Fibroblast of lung (primary cell): ENCODE data around the gene MFAP2. TPM values are rescaled to one million over a fixed set of nuclear protein-coding genes. Genes with fewer than 3 reads are reported as not detected.

Source experiments
- DNase-seq, 2 donors: peaks; one replicate each; pipeline versions ENCODE4 v3.0.0 to v3.0.0-alpha.2; 2010; ENCODE audit warnings: low read depth in 2 of 2
- H2AFZ ChIP-seq: 2 replicates; pipeline ENCODE4 v1.5.1; 2012; ENCODE audit warnings: low read length, control low read depth, inconsistent platforms
- H3K27ac ChIP-seq: 2 replicates; pipeline ENCODE4 v1.5.1; 2011; ENCODE audit warnings: low read length, control low read depth; ENCODE audit not compliant: insufficient read depth
- H3K27me3 ChIP-seq: 2 replicates; pipeline ENCODE4 v1.5.1; 2011; ENCODE audit warnings: mild to moderate bottlenecking, low read length; ENCODE audit not compliant: control insufficient read depth, insufficient read depth
- H3K36me3 ChIP-seq: 2 replicates; pipeline ENCODE4 v1.5.1; 2011; ENCODE audit warnings: low read length; ENCODE audit not compliant: control insufficient read depth, insufficient read depth
- H3K4me1 ChIP-seq: 2 replicates; pipeline ENCODE4 v1.5.1; 2011; ENCODE audit warnings: low read length; ENCODE audit not compliant: control insufficient read depth, insufficient read depth; ENCODE audit errors: extremely low read depth
- H3K4me2 ChIP-seq: 2 replicates; pipeline ENCODE4 v1.5.1; 2011; ENCODE audit warnings: low read length, control low read depth; ENCODE audit not compliant: insufficient read depth; ENCODE audit errors: extremely low read depth
- H3K4me3 ChIP-seq, 4 experiments: fragments of 200-600 bp in 1 of 4; sonication (generic) in 1 of 4; replicated peaks in 1 of 4; 2 replicates each; pipeline ENCODE4 v1.5.1; 2011 to 2016; ENCODE audit warnings: low read length in 4 of 4, low read depth in 3 of 4, mild to moderate bottlenecking in 3 of 4, control low read depth in 2 of 4, inconsistent platforms in 1 of 4, mixed read lengths in 1 of 4; ENCODE audit not compliant: insufficient read depth in 1 of 4; ENCODE audit errors: control extremely low read depth in 1 of 4
- H3K79me2 ChIP-seq: 2 replicates; pipeline ENCODE4 v1.5.1; 2012; ENCODE audit warnings: mild to moderate bottlenecking, low read length, inconsistent platforms; ENCODE audit not compliant: control insufficient read depth, insufficient read depth
- H3K9ac ChIP-seq: 2 replicates; pipeline ENCODE4 v1.5.1; 2011; ENCODE audit warnings: mild to moderate bottlenecking, low read length, control low read depth; ENCODE audit not compliant: insufficient read depth
- H3K9me3 ChIP-seq: 2 replicates; pipeline ENCODE4 v1.5.1; 2012; ENCODE audit warnings: low read depth, low read length; ENCODE audit not compliant: control insufficient read depth, insufficient read depth
- H4K20me1 ChIP-seq: 2 replicates; pipeline ENCODE4 v1.5.1; 2011; ENCODE audit warnings: low read length; ENCODE audit not compliant: control insufficient read depth, insufficient read depth; ENCODE audit errors: extremely low read depth
- CTCF ChIP-seq, 2 donors: IDR thresholded peaks in 1 of 2; conservative IDR thresholded peaks in 1 of 2; 1 replicate in 1 of 2; 2 replicates in 1 of 2; pipeline ENCODE4 v1.5.1; 2011 to 2012; ENCODE audit warnings: low read length in 2 of 2, control low read depth in 1 of 2, inconsistent platforms in 1 of 2, low read depth in 1 of 2, mild to moderate bottlenecking in 1 of 2
- EZH2 ChIP-seq: IDR thresholded peaks from 2 replicates; pipeline ENCODE4 v1.5.1; 2012; ENCODE audit warnings: low read length, control low read depth, mild to moderate bottlenecking; ENCODE audit errors: missing control alignments
- polyA plus RNA-seq, 2 donors: library from polyadenylated mRNA; depleted of rRNA in 1 of 2; stranded (reverse) in 1 of 2; unstranded in 1 of 2; fragments of >200 nt; gene quantifications; 2 replicates each; pipeline ENCODE4 v1.2.1, GENCODE V29; 2011 to 2012; ENCODE audit warnings: missing spikeins in 1 of 2
- total RNA-seq: library from RNA; depleted of rRNA; stranded (reverse); fragments of >200 nt; gene quantifications from 2 replicates; pipeline ENCODE4 v1.2.1, GENCODE V29; 2014

MFAP2 gene
- total and polyA plus RNA-seq, 2 donors (not counting 1 experiment from before 2014, with no cell fraction given) = 14.1 to 16.2 TPM

GRCh38 chr1:17020502-17020901 is 40.1 kb upstream of the MFAP2 start:
- peaks cover 20% of the 10 kb centered on the region for H3K36me3 ChIP-seq
- no peaks in the 10 kb centered on the region for H3K79me2 ChIP-seq
- DNase-seq = no peak
- no peaks in the 10 kb centered on the region for H3K9me3 ChIP-seq
- no peak overlapping the region for H3K9ac ChIP-seq
- TF ChIP-seq CTCF (conservative IDR thresholded peaks at IDR 0.05 in 1 of 2, IDR thresholded peaks at IDR 0.05 in 1 of 2; ENCODE audit: low read depth in 1 of 2, low read length in 2 of 2) (no peak), EZH2 (no peak)
- no peaks in the 10 kb centered on the region for H4K20me1 ChIP-seq
- H3K27ac ChIP-seq = no peak overlapping the region
- H3K4me1 ChIP-seq = peaks cover 3% of the 10 kb centered on the region
- H3K27me3 ChIP-seq = no peaks in the 10 kb centered on the region
- no peak overlapping the region for H2AFZ ChIP-seq
- H3K4me2 ChIP-seq = no peak overlapping the region
- no peak overlapping the region for H3K4me3 ChIP-seq

- Histone ChIP-seq H2AFZ (no peak overlapping the region), H3K27ac (no peak overlapping the region), H3K4me2 (no peak overlapping the region), H4K20me1 (no peaks in the 10 kb centered on the region), H3K79me2 (no peaks in the 10 kb centered on the region), H3K9me3 (no peaks in the 10 kb centered on the region), H3K4me1 (peaks cover 3% of the 10 kb centered on the region), H3K36me3 (peaks cover 20% of the 10 kb centered on the region), H3K9ac (no peak overlapping the region), H3K4me3 (no peak overlapping the region), H3K27me3 (no peaks in the 10 kb centered on the region)
- TF ChIP-seq CTCF (conservative IDR thresholded peaks at IDR 0.05 in 1 of 2, IDR thresholded peaks at IDR 0.05 in 1 of 2; ENCODE audit: low read depth in 1 of 2, low read length in 2 of 2) (no peak), EZH2 (no peak)
- no peak for DNase-seq
Measured at GRCh38 chr1:17018849-17019248, 38.4 kb upstream of the MFAP2 start.

- TF ChIP-seq CTCF (conservative IDR thresholded peaks at IDR 0.05 in 1 of 2, IDR thresholded peaks at IDR 0.05 in 1 of 2; ENCODE audit: low read depth in 1 of 2, low read length in 2 of 2) (no peak), EZH2 (no peak)
- H3K36me3 ChIP-seq = peaks cover 19% of the 10 kb centered on the region
- no peaks in the 10 kb centered on the region for H3K9me3 ChIP-seq
- no peak for DNase-seq
- no peaks in the 10 kb centered on the region for H4K20me1 ChIP-seq
- no peak overlapping the region for H3K4me3 ChIP-seq
- no peak overlapping the region for H3K27ac ChIP-seq
- no peaks in the 10 kb centered on the region for H3K27me3 ChIP-seq
- H2AFZ ChIP-seq = no peak overlapping the region
- no peaks in the 10 kb centered on the region for H3K79me2 ChIP-seq
- no peak overlapping the region for H3K9ac ChIP-seq
- no peak overlapping the region for H3K4me2 ChIP-seq
- H3K4me1 ChIP-seq = peaks cover 3% of the 10 kb centered on the region
Measured at GRCh38 chr1:17017435-17017834, 37.0 kb upstream of the MFAP2 start.
